A673 (cell line): ENCODE data around the gene MCM5. TPM values are rescaled to one million over a fixed set of nuclear protein-coding genes. Genes with fewer than 3 reads are reported as not detected.

Source experiments
- BruUV-seq: library from RNA; stranded (reverse); fragments of 400-500 nt; replicated peaks from 2 replicates; lab custom pipeline; 2021; lab: Mats Ljungman, UMichigan
- CTCF ChIA-PET: fragments of 300-600 bp; sonication (Branson Sonifier 250); formaldehyde crosslinking; loops from one replicate; lab custom pipeline; 2022; ENCODE audit warnings: antibody characterized with exemption; lab: Charles Lee
- POLR2A ChIA-PET: fragments of 300-600 bp; sonication (Branson Sonifier 250); formaldehyde crosslinking; loops from one replicate; lab custom pipeline; 2022; ENCODE audit warnings: antibody characterized with exemption; ENCODE audit not compliant: low non-redundant PET; lab: Charles Lee
- DNase-seq: peaks from one replicate; pipeline ENCODE4 v3.0.0-alpha.2; 2015; ENCODE audit warnings: low spot score
- H3K27ac ChIP-seq: fragments of 200-600 bp; sonication (generic); 2 replicates; pipeline ENCODE4 v1.5.1; 2016; ENCODE audit warnings: mixed run types, low read depth, mild to moderate bottlenecking, mixed read lengths, antibody characterized with exemption, low read length; ENCODE audit not compliant: poor library complexity, severe bottlenecking
- H3K27me3 ChIP-seq: fragments of 200-600 bp; sonication (generic); replicated peaks from 2 replicates; pipeline ENCODE4 v1.6.1; 2017; ENCODE audit warnings: mixed run types, low read depth, mild to moderate bottlenecking, mixed read lengths, antibody characterized with exemption, low read length; ENCODE audit not compliant: insufficient read depth, poor library complexity
- H3K36me3 ChIP-seq: fragments of 200-600 bp; sonication (generic); 2 replicates; pipeline ENCODE4 v1.6.1; 2016; ENCODE audit warnings: mixed run types, mild to moderate bottlenecking, mixed read lengths, antibody characterized with exemption, low read length; ENCODE audit not compliant: insufficient read depth, poor library complexity, severe bottlenecking
- H3K4me1 ChIP-seq: fragments of 200-600 bp; sonication (generic); 2 replicates; pipeline ENCODE4 v1.6.1; 2017; ENCODE audit warnings: mixed run types, mild to moderate bottlenecking, mixed read lengths, antibody characterized with exemption, low read length; ENCODE audit not compliant: insufficient read depth, poor library complexity, severe bottlenecking
- H3K4me3 ChIP-seq: fragments of 200-600 bp; sonication (generic); 2 replicates; pipeline ENCODE4 v1.5.1; 2016; ENCODE audit warnings: low read depth, mixed run types, mild to moderate bottlenecking, mixed read lengths, low read length; ENCODE audit not compliant: poor library complexity, severe bottlenecking
- H3K9me3 ChIP-seq: fragments of 200-600 bp; sonication (generic); 2 replicates; pipeline ENCODE4 v1.6.1; 2016; ENCODE audit warnings: mixed run types, low read depth, mild to moderate bottlenecking, mixed read lengths, antibody characterized with exemption, low read length; ENCODE audit not compliant: poor library complexity, severe bottlenecking
- CTCF ChIP-seq: fragments of 300-800, 200-600 bp; sonication (generic); conservative IDR thresholded peaks from 2 replicates; pipeline ENCODE4 v1.5.1; 2017; ENCODE audit warnings: low read depth, mild to moderate bottlenecking, antibody characterized with exemption, low read length, moderate library complexity, mixed read lengths
- EZH2 ChIP-seq: fragments of 200-600 bp; sonication (generic); IDR thresholded peaks from 2 replicates; pipeline ENCODE4 v1.6.1; 2017; ENCODE audit warnings: borderline replicate concordance, low read depth, mild to moderate bottlenecking, mixed read lengths, antibody characterized with exemption, low read length; ENCODE audit not compliant: poor library complexity, severe bottlenecking
- intact Hi-C: fragments of 100-400 bp; cut with micrococcal nuclease; formaldehyde crosslinking; loops from one replicate; pipeline ENCODE4 v1.10.0; 2022; ENCODE audit not compliant: unreplicated experiment
- total RNA-seq: library from RNA; stranded (reverse); gene quantifications from 2 replicates; pipeline ENCODE4 v1.2.3, GENCODE V29; 2021

MCM5 gene
- total RNA-seq, 1 experiment from 2014 or later, result 245 TPM

DNA sequence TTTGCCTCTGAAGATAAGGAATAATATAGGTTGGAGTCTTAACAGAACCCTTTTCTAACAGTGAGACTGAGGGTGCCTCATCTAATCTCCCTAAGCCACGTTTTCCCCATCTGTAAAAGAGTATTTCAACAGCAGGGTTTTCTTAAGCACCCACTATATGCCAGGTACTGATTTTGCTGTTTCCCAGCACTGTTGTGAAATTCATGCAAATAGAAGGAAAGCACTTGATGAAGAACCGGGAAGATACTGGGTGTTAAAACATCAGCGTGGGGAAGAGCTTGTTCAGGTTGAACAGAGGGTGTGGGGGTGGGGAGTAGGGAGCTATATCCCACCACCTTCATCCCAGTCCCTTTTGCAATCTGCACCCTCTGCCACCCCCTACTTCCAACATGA is 16.3 kb upstream of the MCM5 start:
- H3K4me1 ChIP-seq, result peaks cover 10% of the 10 kb centered on the region
- TF ChIP-seq CTCF (no peak), EZH2 (no peak)
- H3K27ac ChIP-seq, result no peak overlapping the region
- intact Hi-C loops, result no loop called here
- no peaks in the 10 kb centered on the region for H3K36me3 ChIP-seq
- H3K4me3 ChIP-seq, result no peak overlapping the region
- no peaks in the 10 kb centered on the region for H3K27me3 ChIP-seq
- H3K9me3 ChIP-seq, result no peaks in the 10 kb centered on the region
- no TSS peak for BruUV-seq
- no peak for DNase-seq
- POLR2A ChIA-PET, result no interaction called here
- CTCF ChIA-PET, result no interaction called here

DNA sequence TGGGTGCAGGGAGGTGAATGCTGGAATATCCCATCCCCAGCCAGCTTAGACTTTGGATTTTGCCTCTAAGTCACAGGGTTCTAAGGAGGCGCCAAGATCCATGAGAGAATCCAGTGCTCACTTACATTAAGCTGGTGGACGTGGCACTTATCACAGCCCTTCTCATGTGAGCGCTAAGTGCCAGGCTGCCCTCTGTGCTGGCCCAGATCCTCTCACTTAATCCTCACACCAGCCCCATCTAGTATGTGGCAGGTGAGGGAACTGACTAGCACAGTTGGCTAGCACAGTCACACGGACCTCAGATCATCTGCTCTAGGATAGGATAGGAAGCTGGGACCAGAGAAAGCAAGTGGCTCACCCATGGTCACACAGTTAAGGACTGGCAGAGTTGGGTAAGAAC is 15.4 kb upstream of the MCM5 start:
- BruUV-seq, result no TSS peak
- peaks cover 10% of the 10 kb centered on the region for H3K4me1 ChIP-seq
- no peaks in the 10 kb centered on the region for H3K36me3 ChIP-seq
- H3K4me3 ChIP-seq, result no peak overlapping the region
- intact Hi-C loops, result no loop called here
- CTCF ChIA-PET, result no interaction called here
- no peaks in the 10 kb centered on the region for H3K27me3 ChIP-seq
- H3K27ac ChIP-seq, result no peak overlapping the region
- H3K9me3 ChIP-seq, result no peaks in the 10 kb centered on the region
- POLR2A ChIA-PET, result no interaction called here
- TF ChIP-seq CTCF (no peak), EZH2 (no peak)
- no peak for DNase-seq

GRCh38 chr22:35384975-35385588 is 14.9 kb upstream of the MCM5 start:
- no peak overlapping the region for H3K4me3 ChIP-seq
- H3K4me1 ChIP-seq, result peaks cover 10% of the 10 kb centered on the region
- ChIA-PET CTCF (no interaction called here), POLR2A (no interaction called here)
- H3K27me3 ChIP-seq, result no peaks in the 10 kb centered on the region
- TF ChIP-seq EZH2 (no peak), CTCF (no peak)
- DNase-seq, result no peak
- H3K9me3 ChIP-seq, result no peaks in the 10 kb centered on the region
- H3K27ac ChIP-seq, result no peak overlapping the region
- intact Hi-C loops, result no loop called here
- no peaks in the 10 kb centered on the region for H3K36me3 ChIP-seq
- BruUV-seq, result no TSS peak
